Esophagus squamous epithelium (tissue), 5 donors: Measurements from ENCODE around the gene NECTIN1. TPM values are rescaled to one million over a fixed set of nuclear protein-coding genes. Genes with fewer than 3 reads are reported as not detected.

ENCODE experiments used
- DNase-seq: peaks from one replicate; lab custom pipeline; 2025; lab: John Stamatoyannopoulos, UW
- H3K27ac ChIP-seq, 4 donors: fragments of 200-600 bp; sonication (generic); one replicate each; pipeline ENCODE4 v1.5.1; 2016 to 2019; ENCODE audit warnings: mild to moderate bottlenecking in 1 of 4
- H3K27me3 ChIP-seq, 4 donors: fragments of 200-600 bp; sonication (generic); 1 replicate in 3 of 4; 2 replicates in 1 of 4; pipeline versions ENCODE4 v1.5.1 to v1.6.0; 2017 to 2021; ENCODE audit warnings: antibody characterized with exemption in 1 of 4
- H3K36me3 ChIP-seq, 3 donors: fragments of 200-600 bp; sonication (generic); one replicate each; pipeline ENCODE4 v1.5.1; 2016 to 2019
- H3K4me1 ChIP-seq, 3 donors: fragments of 200-600 bp; sonication (generic); one replicate each; pipeline ENCODE4 v1.5.1; 2017 to 2019
- H3K4me3 ChIP-seq, 4 donors: fragments of 200-600 bp; sonication (generic); 1 replicate in 3 of 4; 2 replicates in 1 of 4; pipeline ENCODE4 v1.5.1; 2016 to 2019; ENCODE audit warnings: mild to moderate bottlenecking in 2 of 4, moderate library complexity in 1 of 4
- H3K9me3 ChIP-seq, 3 donors: fragments of 200-600 bp; sonication (generic); one replicate each; pipeline ENCODE4 v1.5.1; 2016 to 2019
- CTCF ChIP-seq, 6 experiments: fragments of 450-650 bp in 4 of 6; fragments of 200-600 bp in 2 of 6; sonication (generic) in 2 of 6; IDR thresholded peaks; one replicate each; pipeline ENCODE4 v1.5.1; 2016 to 2019; ENCODE audit warnings: antibody characterized with exemption in 6 of 6, mild to moderate bottlenecking in 4 of 6, moderate library complexity in 4 of 6
- POLR2A ChIP-seq, 4 donors: fragments of 450-650 bp; IDR thresholded peaks; one replicate each; pipeline ENCODE4 v1.6.1; 2017; ENCODE audit warnings: antibody characterized with exemption in 4 of 4, mild to moderate bottlenecking in 4 of 4, moderate library complexity in 3 of 4
- WGBS, 2 donors: methylation state at CpG; one replicate each; pipeline ENCODE4 v1.1.5; 2018; 5-methylcytosine and 5-hydroxymethylcytosine counted together
- intact Hi-C: fragments of 100-400 bp; cut with DNase I; formaldehyde crosslinking; loops from one replicate; pipeline ENCODE4 v1.15.0; 2022
- total RNA-seq, 4 donors: library from RNA; depleted of rRNA; stranded (reverse); fragments of >200 nt; gene quantifications; one replicate each; pipeline ENCODE4 v1.1.0, GENCODE V29; 2016
- donor health status: DM: yes; HTN: yes; CAD: no.

The NECTIN1 gene
- total RNA-seq, 4 donors from 2014 or later: 72.5 to 163 (median 117) TPM

GRCh38 chr11:119730789-119731386, 1.9 kb upstream of the NECTIN1 start:
- no peaks in the 10 kb centered on the region for H3K36me3 ChIP-seq
- H3K27me3 ChIP-seq: no peaks in the 10 kb centered on the region
- intact Hi-C loops: loop anchor here (5.0 kb wide), 1 partner anchor 64 kb away; no protein-coding TSS in a partner anchor
- peaks cover 12 to 39% (median 20%) of the 10 kb centered on the region in 3 donors for H3K4me1 ChIP-seq
- no peaks in the 10 kb centered on the region for H3K9me3 ChIP-seq
- TF ChIP-seq POLR2A (IDR thresholded peaks at IDR 0.05): no peak
- TF ChIP-seq CTCF (IDR thresholded peaks at IDR 0.05): no peak
- H3K4me3 ChIP-seq: no peak overlapping the region
- no peak overlapping the region for H3K27ac ChIP-seq
- no peak for DNase-seq
- 70 to 72% methylated on average over 4 to 5 of the region's 6 CpGs for WGBS, 2 donors

GRCh38 chr11:119729951-119730613, 1.1 kb upstream of the NECTIN1 start:
- peak overlapping the region; percentile 68 to 95 (median 86) for H3K4me3 ChIP-seq
- H3K4me1 ChIP-seq: peaks cover 12 to 47% (median 20%) of the 10 kb centered on the region in 3 donors
- 8 to 14% methylated on average over 8 to 13 of the region's 21 CpGs for WGBS, 2 donors
- H3K27me3 ChIP-seq: no peaks in the 10 kb centered on the region
- H3K27ac ChIP-seq: peak overlapping the region; percentile 72 to 98 (median 96)
- intact Hi-C loops: loop anchor here (5.0 kb wide), 2 partner anchors 48 to 63 kb away; no protein-coding TSS in a partner anchor
- no peaks in the 10 kb centered on the region for H3K9me3 ChIP-seq
- no peak for DNase-seq
- no peak for TF ChIP-seq CTCF (IDR thresholded peaks at IDR 0.05)
- H3K36me3 ChIP-seq: no peaks in the 10 kb centered on the region

GRCh38 chr11:119729581-119729927, 554 bp upstream of the NECTIN1 start:
- peak overlapping the region; percentile 68 to 95 (median 86) for H3K4me3 ChIP-seq
- H3K9me3 ChIP-seq: no peaks in the 10 kb centered on the region
- intact Hi-C loops: loop anchor here (5.0 kb wide), 1 partner anchor 47 kb away; no protein-coding TSS in a partner anchor
- H3K4me1 ChIP-seq: peaks cover 12 to 52% (median 23%) of the 10 kb centered on the region in 3 donors
- TF ChIP-seq CTCF (IDR thresholded peaks at IDR 0.05): no peak
- no peak for DNase-seq
- WGBS, 2 donors: 0 to 1% methylated on average over 16 of the region's 21 CpGs
- no peaks in the 10 kb centered on the region for H3K36me3 ChIP-seq
- H3K27ac ChIP-seq: peak overlapping the region; percentile 93 to 98 (median 98)
- no peaks in the 10 kb centered on the region for H3K27me3 ChIP-seq

GRCh38 chr11:119728211-119728626, 781 bp downstream of the NECTIN1 start:
- peaks cover 0 to 4% (median 0%) of the 10 kb centered on the region in 3 donors for H3K36me3 ChIP-seq
- TF ChIP-seq POLR2A (IDR thresholded peaks at IDR 0.05): no peak
- no peak for TF ChIP-seq CTCF (IDR thresholded peaks at IDR 0.05)
- no peaks in the 10 kb centered on the region for H3K27me3 ChIP-seq
- DNase-seq: no peak
- peak overlapping the region; percentile 68 to 95 (median 86) for H3K4me3 ChIP-seq
- peak overlapping the region; percentile 93 to 98 (median 98) for H3K27ac ChIP-seq
- H3K9me3 ChIP-seq: no peaks in the 10 kb centered on the region
- intact Hi-C loops: loop anchor here (5.0 kb wide), 1 partner anchor 46 kb away; no protein-coding TSS in a partner anchor
- H3K4me1 ChIP-seq: peaks cover 19 to 65% (median 26%) of the 10 kb centered on the region in 3 donors
- 0% methylated on average over 5 to 7 of the region's 30 CpGs for WGBS, 2 donors
